GM18909 (cell line): ENCODE measurements around the gene E2F2.

Source experiments
- ATAC-seq: cut with Tn5 transposase; IDR thresholded peaks from one replicate; pipeline ENCODE4 v1.9.1; 2021; ENCODE audit warnings: mild to moderate bottlenecking; ENCODE audit not compliant: unreplicated experiment, poor library complexity

Gene E2F2

DNA sequence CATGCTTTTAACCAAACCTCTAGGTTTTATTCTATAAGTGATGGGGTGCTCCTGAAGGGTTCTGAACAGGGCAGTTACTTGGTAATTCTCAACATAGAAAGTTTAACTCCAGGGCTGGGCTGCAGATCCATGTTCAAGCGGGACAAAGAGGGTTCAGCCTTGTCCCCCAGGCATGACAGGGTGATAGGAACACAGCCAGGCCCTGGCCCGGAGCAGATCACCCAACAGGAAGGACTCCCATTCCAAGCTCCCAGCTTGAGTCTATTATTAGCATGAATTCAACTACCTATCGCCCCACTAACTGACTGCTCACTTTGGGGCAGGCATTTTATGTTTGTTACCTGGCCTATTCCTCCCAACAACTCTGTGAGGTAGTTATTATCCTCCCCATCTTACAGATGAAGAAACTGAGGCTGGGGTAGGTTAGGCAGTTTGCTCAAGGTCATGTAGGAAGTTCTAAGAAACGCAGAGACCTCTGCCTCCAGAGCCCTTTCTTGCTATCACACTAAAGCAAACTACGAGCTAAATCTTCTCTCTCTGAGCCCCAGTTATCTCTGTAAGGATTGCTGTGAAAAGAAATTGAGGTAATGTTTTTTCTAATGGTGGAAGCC is 61.6 kb downstream of the E2F2 start:
- ATAC-seq: no peak

DNA sequence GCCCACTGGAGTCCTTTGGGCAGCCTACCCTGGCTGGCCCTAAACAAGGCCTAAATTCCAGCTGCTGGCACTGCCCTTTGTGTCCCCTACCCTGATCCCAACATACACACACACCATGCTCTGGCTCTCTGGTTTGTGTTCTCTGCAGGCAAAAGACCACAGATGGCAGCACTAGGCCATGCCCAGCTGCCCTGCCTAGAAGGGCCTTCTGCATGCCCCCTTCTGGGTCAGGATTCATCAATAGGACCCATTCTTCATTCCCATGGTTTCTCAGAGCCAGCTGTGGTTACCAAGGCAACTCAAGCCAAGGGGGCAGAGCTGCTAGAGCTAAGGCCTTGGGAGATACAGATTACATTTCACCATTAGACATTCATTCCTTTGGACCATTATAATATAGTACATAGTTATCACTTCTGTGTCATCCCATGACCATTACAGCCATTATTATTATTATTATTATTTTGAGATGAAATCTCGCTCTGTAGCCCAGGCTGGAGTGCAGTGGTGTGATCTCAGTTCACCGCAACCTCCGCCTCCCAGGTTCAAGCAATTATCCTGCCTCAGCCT is 64.5 kb downstream of the E2F2 start:
- no peak for ATAC-seq

DNA sequence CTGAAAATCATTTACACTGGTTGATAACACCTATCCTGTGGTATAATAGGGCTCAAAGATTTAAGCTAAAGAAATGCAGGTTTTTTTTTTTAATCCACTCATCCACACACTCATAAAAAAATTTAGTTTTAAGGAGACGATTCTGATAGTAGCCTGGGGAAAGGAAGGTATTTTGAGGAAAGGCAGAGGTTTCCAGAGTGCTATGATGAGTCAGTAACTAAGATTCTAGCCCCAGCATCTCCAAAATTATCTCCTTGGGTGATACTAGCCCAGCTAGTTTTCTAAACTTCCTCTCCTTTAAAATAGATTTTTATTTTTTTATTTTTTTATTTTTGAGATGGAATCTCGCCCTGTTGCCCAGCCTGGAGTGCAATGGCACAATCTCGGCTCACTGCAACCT is 67.7 kb downstream of the E2F2 start:
- ATAC-seq: no peak

DNA sequence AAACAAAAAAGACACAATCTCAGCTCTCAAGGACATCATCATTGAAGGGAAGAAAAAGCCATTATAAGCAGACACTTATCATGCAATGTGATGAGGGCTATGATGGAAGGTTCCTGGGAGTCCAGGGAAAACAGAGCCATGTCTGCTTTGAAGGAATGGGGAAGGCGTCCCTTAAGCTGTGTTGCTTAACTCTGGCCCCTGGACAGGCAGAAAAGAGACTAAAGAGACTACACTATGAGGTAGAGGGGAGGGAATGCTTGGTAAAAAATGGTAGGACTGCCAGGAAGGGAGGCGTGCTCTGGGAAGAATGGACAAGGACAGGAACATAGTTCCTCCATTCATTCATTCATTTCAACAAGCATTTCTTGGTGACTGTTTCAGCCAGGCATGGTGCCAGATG is 68.3 kb downstream of the E2F2 start:
- ATAC-seq: no peak

DNA sequence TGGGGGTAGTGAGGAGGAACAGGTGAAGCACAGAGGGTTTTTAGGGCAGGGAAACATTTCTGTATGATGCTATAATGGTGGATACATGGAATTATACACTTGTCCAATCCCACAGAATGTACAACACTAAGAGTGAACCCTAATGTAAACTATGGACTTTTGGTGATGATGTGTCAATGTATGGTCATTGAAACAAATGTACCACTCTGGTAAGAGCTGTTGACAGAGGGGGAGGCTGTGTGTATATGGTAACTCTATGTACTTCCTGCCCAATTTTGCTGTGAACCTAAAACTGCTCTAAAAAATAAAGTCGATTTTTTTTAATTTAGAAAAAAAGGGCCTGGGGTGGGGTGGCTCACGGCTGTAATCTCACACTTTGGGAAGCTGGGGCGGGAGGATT is 70.0 kb downstream of the E2F2 start:
- ATAC-seq: no peak

DNA sequence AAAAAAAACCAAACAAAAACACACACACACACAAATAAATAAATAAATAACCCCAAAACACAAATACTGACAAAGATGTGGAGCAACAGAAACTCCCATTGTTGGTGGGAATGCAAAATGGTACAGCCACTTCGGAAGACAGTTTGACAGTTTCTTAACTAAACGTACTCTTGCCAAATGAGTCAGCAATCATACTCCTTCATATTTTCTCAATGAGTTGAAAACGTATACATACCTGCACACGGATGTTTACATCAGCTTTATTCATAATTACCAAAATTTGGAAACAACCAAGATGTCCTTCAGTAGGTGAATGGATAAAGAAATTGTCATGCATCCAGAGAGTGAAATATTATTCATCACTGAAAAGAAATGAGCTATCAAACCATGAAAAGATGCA is 70.5 kb downstream of the E2F2 start:
- ATAC-seq: no peak

DNA sequence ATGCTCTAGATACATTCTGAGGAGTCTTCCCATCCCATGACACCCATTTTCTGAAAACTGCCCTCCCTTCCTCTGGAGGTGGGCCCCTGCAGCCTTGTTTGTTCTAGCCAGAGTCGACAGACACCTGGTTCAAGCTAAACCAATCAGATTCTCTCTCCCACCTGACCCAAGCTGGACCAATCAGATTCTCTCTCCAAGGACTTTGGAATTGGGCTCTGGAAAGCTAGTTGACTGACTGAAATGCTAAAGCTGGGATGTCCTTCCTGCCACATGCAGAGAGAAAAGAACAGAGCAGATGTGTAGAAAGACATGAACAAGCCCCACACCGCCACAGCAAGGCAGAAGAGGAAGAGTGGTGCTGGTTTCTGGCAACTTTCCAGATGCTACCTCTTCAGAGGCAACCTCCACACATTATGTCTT is 71.7 kb downstream of the E2F2 start:
- ATAC-seq: no peak
